ENCODE results near the gene BEST4.
"Not testable (repeated sequence)": the region's sequence is repeated elsewhere in the genome, so short reads cannot be mapped to it uniquely, and the experiment has no call there.

BEST4 gene

DNA sequence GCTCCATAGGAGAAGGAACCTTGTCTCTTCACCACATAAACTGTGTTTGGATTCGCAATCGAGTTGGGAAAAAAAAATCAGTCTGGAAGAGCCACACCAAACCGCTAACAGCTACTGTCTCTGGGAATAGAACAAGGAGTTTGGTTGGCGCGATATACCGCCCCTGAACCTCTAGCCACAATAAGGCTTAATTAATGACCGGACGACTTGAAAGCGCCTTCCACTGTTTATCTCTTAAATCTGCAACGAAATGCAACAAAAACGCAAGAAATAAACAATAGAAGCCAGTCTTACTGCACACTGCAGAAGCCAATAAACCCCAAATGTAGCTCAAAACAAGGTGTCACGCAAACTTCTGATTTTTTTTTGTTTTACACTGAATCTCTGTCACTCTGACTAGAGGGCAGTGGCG lies 31.2 kb upstream of the BEST4 start:
- no peak for DNase-seq

DNA sequence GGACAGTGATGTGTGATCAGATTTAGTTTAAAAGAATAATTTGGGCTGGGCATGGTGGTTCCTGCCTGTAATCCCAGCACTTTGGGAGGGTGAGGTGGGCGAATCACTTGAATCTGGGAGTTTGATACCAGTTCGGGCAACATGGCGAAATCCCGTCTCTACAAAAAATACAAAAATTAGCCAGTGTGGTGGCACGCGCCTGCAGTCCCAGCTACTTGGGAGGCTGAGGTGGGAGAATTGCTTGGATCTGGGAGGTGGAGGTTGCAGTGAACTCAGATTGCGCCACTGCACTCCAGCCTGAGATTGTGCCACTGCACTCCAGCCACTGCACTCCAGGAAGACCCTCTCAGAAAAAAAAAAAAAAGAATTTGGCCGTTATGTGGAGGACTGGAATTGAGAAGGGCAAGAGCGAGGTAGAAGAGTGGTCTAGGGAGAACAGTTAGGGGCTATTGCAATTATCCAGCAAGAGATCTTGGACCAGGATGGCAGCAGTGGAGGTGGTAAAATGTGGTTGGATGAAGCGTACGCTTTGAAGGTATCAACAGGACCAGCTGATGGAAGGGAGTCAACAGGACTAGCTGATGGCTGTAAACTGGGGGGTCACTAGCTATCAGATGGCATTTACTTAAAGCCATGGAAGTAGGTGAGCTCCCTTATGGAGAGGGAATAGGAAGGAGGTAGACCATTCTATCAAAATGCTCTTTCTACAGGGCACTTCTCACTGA lies 30.0 kb upstream of the BEST4 start:
- peak; percentile 21 for DNase-seq

DNA sequence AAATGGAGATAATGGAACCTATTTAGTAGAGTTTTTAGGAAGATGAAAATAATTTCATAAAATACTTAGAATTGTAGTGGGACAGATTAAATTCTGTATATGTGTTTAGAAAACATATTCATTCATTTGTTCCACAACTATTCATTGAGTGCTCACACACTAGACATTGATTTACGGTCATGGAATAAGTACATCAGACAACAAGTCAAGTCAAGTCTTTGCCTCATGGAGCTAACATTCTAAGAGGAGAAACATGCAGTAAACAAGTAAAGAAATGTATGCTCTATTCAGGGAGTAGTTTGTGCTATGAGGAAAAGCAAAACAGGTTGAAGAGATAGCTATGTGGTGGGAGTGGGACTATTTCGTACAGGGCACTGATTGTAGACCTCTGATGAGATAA lies 29.3 kb upstream of the BEST4 start:
- peak; percentile 17 for DNase-seq

DNA sequence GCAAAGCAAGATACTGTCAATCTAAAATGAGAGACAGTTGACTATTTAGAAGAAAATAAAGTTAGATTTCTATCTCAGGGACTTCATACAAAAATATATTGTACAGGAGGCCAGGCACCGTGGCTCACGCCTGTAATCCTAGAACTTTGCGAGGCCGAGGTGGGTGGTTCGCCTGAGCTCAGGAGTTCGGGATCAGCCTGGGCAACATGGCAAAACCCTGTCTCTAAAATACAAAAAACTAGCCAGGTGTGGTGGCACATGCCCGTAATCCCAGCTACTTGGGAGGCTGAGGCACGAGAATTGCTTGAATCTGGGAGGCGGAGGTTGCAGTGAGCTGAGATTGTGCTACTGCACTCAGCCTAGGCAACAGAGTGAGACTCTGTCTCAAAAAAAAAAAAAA lies 28.0 kb upstream of the BEST4 start:
- DNase-seq: not testable (repeated sequence)

DNA sequence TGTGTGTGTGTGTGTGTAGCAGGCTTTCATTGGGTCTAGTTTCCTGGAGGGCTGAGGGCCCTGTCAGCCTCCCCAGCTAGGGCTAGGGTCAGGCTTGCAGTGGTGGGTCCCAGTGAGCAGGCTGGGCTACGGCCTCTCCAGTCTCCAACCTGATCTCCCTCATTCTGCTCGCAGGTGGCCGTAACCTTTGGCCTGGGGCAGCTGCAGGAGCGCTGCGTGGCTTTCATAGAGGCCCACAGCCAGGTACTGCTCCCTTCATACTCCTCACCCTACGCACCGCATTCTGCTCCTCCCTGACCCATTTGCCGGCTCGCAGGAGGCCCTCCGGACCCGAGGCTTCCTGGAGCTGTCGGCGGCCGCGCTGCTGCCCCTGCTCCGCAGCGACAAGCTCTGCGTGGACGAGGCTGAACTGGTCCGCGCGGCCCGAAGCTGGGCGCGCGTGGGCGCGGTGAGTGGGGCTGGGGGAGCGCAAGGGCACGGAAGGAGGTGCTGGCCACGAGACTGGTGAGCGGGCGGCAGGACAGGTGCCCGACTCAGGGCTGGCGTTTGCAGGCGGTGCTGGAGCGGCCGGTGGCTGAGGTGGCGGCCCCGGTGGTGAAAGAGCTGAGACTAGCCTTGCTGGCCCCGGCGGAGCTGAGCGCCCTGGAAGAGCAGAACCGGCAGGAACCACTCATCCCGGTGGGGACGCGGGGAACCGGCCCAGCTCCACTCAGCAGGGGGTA lies 25.0 kb upstream of the BEST4 start:
- peak; percentile 28 for DNase-seq

DNA sequence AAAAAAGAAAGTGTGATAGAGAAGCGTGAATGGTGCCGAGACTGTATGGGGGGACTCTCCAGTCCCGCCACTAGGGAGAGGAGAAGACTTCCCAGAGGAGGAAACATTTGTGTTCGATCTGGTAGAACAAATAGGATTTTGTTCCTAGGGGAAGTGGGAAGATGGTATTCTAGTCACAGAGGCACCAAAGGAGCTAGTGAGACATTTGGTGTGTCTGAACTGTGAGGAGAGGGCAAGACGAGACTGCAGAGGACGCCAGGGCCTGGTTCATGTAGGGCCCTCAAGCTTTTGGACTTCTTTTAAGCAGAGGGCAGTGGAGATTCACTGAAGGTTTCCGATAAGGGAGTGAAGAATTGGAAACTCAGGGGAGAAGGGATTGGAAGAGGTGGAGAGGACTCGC lies 23.3 kb upstream of the BEST4 start:
- DNase-seq: peak; percentile 36

DNA sequence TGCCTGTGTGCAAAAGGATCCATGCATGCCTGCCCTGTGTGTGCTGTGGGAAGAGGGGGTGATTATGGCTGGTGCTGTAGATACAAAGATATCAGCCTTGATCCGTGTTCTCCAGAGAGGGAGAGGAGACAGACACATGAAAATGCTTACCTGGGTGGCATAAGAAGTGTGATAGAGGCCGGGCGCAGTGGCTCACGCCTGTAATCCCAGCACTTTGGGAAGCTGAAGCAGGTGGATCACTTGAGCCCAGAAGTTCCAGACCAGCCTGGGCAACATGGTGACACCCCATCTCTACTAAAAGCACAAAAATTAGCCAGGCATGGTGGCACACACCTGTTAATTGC lies 22.8 kb upstream of the BEST4 start:
- not testable (repeated sequence) for DNase-seq

DNA sequence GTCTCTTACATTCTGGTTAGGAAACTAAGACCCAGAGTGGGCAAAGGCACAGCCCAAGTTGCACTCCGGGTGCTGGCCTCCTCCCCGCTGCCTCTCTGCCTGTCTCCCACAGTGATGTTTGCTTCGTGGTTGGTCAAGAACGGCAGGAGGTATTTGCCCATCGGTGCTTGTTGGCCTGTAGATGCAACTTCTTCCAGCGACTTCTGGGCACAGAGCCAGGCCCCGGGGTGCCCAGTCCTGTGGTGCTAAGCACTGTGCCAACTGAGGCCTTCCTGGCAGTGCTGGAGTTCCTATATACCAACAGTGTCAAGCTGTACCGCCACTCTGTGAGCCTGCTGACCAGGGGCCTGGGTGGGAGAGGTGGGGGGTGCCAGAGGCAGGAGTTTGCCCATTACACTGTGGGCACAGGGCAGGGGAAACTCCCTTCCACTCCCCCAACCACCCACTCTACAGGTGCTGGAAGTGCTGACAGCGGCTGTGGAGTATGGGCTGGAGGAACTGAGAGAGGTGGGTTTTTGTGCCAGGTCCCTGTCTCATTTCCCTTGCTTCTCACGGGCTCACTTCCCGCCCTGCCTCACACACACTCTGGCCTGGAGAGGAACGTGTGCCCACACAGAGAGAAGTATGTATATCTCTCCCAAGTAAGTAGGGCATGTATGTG lies 22.3 kb upstream of the BEST4 start:
- DNase-seq: peak; percentile 68

DNA sequence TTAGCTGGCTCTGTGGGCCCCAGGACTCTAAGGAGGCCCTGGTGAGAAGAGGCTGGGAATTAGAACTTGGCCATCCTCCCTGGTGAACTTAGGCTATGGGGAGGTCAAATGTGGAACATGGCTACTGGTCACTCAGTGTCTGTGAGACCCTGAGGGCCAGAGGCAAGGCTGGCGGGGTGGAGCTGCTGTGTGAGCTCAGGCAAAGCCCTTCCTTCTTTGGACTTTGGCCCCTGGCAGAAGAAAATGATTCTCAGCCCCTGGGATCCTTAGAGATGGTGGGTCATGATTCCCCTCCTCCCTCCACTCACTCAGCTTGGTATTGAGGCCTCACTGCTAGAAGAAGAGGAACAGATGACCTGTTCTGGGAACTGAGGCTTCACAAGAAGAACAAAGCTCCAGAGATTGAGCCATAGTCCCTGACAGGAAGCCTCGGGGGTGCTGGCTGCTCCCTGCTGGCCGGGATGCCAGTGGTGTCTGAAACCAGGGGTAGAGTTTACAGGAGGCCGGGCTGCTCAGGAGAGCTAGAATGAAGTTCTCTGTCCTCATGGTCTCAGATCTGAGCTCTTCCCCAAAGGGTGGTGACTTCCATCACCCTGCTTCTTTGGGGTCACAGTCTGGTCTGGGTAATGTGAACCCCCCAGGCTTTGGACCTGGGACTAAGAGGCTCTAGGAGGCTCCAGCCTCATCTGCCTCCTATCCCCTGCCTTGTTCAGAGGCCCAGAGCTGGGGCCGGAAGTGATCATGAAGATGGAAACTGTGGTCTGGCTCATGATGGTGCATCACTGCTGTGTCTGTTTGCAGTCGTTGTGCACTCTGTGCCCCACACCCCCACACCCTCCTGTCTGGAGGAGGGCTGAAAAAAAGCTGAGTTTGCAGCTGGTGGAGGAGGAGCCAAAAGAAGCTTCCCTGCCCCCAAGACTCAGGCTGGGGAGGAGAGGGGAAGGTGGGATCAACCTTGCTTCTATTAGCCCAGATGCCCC lies 21.3 kb upstream of the BEST4 start:
- peak; percentile 94 for DNase-seq

DNA sequence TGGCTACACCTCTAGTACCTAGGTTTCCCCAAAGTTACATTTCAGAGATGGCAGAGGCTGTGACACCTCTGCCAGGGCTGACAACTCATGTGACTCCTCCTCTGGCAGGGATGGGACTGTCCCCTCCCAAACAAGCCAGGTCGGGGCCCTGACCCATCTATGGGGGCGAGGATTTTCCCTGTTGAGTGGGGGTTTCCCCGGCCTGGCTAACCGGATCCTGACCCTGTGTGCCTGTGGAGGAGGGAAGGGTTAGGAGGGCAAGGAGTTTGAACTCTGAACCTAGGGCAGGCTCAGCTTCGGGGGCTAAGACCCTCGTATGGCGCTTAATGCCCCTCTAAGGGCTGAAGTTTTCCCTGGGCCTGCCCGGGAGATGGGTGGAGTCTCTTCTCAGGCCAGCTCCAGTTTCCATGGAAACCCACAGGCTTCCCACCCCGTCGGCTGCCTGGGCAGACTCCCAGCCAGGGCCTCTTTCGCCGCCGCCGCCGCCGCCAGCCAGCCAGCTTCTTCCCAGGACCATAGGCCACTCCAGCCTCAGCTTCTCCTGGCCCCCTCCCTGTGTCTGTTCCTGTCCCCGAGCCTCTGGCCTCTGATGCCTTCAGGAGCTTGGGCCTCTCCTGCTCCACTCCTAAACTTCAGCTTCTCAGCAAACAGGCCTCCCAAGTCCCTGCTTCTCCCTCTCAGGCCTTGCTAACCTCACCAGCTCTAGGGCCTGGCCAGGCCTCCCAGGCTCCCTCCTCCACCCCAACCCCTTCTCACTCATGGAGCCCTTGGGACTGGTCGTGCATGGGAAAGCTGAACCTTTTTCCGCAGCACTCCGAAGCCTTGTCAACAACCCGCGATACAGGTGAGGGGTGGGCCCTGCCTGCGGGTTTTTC lies 20.3 kb upstream of the BEST4 start, which contains the start of gene BTBD19:
Gene BTBD19, plus strand, starts transcription at position 461 of the 875 bp plus-strand sequence. Its CDS starts 298 bp downstream, at position 759.
- peak; percentile 88 for DNase-seq

DNA sequence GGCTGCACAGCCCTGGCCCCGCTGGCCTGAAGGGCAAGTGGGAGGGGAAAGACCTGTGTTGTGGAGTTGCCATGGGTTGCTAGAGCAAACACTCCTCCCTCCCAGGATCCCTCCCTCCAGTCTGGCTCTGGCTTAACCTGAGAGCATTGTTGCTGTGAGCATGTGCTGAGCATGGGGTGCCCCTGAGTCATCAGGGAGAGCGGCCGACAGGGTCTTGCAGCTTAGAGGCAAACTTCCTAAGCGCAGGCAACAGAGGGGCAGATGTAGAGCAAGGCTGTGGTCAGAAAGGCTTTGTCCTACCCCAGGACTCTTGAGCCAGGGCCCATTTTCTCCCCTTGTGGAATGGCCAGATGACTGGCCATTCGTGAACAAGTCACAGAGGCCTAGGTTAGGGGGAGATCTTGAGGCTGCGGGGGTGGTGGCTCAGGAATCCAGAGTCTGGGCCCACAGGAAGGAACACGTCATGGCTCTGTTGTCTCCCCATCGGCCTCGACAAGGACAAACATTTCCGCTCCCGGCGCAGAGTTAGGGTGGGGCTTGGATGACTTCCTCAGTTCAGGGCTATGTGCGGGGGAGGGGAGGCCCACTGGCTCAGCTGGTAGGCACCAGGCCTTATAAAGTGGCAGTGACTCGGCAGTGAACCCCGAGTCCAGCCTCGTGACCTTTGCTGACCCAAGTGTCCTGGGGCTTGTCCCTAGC lies 19.5 kb upstream of the BEST4 start:
- DNase-seq: peak; percentile 96

DNA sequence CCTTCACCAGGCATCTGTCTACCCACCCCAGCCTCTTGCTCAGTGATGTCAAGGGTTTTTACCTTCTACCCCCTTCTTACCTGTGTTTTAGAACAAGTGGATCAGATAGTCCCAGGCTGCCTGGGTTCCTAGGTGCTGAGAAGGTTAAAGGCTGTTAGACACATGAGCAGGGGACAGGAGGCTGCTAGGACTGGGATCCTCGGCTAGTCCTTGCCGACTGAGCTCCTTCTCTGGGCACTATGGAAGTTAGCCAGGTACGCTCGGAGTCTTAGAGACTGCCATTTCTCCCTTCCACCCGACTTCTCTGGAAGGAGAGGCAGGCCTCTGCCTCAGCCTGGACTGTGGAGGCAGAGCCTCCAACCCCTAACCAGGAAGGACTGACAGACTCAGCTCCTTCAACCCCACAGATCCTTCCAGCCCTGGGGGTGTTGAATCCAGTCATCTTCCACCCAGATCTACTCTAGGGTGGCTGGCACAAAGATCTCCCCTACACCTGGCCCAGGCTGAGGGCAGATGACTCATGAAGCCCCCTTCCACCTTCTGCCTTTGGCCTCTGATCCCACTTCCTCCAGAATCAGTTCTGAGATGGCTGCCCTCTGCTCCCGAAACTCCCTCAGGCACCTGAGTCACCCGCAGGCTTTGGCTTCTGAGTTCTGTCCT lies 18.9 kb upstream of the BEST4 start, which contains the start of gene DYNLT4:
Gene DYNLT4, minus strand, starts transcription at position 648 of the 660 bp plus-strand sequence. CDS start 683 bp downstream, outside the sequence.
- no peak for DNase-seq

DNA sequence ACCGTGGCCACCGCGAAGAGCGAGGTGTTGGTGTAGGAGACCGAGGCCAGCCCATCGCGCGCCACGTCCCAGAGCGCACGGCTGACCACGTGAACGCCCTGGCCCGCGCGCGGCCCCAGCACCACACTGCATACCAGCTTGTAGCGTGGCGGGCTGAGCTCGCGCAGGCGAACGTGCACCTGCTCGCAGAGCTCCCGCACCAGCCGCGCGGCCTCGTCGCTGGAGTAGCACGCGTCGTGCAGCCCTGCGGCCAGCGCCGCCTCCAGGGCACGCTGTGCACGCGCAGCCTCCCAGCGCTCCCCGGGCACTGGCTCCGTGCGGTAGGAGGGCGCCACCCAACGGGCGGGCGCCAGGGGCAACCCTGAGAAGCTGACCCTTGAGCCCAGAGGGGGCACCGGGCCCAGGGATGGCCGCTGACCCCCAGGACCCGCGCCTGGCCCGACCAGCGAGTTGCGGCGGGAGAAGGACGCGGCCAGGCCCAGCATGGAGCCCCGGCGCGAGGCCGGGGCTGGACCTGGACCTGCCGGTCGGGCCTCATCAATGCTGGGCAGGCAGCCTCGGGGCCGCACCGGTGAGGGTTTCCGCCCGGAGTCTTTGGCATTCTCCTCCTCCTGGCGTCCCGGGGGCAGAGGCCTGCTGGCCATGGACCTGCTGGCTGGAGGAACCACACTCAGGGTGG lies 18.2 kb upstream of the BEST4 start:
- DNase-seq: peak; percentile 42

DNA sequence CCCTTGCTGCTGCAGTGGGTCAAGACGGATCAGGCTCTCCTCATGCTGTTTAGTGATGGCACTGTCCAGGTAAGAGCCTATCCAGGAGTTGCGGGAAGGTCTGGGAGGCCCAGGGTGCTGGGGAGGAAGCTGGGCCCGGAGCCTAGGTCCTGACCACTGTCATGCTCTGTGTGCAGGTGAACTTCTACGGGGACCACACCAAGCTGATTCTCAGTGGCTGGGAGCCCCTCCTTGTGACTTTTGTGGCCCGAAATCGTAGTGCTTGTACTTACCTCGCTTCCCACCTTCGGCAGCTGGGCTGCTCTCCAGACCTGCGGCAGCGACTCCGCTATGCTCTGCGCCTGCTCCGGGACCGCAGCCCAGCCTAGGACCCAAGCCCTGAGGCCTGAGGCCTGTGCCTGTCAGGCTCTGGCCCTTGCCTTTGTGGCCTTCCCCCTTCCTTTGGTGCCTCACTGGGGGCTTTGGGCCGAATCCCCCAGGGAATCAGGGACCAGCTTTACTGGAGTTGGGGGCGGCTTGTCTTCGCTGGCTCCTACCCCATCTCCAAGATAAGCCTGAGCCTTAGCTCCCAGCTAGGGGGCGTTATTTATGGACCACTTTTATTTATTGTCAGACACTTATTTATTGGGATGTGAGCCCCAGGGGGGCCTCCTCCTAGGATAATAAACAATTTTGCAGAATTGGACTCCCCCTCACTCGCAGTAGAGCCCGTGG lies 17.5 kb upstream of the BEST4 start:
- peak; percentile 46 for DNase-seq

DNA sequence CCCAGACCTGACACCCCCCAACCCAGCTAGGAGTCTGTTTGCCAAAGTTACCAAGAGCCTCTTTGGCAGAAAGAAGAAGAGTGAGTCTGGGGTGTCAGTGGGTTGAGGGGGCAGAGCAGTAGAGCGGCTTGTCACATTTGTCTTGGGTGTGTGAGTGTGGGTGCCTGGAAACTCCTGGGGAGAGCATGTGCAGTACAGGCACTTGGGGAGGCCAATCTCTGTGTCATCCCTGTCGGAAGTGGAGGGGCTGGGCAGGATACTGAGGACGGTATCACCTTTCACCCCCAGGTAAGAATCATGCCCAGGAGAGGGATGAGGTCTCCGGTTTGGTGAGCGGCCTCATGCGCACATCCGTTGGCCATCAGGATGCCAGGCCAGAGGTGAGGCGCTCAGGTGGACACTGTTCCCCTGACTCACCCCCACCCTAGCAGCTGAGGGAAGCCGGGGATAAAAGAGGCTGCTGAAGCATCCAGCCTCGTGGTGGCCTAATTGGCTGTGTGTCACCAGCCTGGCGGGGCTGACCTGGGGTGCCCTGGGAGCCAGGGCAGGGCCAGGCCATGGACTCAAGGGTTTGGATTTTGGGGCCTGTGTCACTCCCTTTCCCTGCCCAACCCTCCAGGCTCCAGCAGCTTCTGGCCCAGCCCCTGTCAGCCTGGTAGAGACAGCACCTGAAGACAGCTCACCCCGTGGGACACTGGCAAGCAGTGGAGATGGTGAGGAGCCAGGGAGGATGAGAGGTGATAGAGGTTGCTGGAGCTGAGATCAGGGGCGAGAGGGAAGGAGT lies 15.5 kb upstream of the BEST4 start:
- peak; percentile 43 for DNase-seq

DNA sequence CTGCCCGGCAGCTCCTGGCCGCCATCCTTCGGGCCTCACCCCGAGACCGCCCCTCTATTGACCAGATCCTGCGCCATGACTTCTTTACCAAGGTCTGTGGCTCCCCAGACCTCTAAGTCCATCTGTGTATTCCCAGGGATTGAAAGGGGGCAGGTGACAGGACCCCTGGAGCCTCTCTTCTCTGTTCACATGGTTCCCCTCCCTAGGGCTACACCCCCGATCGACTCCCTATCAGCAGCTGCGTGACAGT lies 15.0 kb upstream of the BEST4 start:
- DNase-seq: no peak

DNA sequence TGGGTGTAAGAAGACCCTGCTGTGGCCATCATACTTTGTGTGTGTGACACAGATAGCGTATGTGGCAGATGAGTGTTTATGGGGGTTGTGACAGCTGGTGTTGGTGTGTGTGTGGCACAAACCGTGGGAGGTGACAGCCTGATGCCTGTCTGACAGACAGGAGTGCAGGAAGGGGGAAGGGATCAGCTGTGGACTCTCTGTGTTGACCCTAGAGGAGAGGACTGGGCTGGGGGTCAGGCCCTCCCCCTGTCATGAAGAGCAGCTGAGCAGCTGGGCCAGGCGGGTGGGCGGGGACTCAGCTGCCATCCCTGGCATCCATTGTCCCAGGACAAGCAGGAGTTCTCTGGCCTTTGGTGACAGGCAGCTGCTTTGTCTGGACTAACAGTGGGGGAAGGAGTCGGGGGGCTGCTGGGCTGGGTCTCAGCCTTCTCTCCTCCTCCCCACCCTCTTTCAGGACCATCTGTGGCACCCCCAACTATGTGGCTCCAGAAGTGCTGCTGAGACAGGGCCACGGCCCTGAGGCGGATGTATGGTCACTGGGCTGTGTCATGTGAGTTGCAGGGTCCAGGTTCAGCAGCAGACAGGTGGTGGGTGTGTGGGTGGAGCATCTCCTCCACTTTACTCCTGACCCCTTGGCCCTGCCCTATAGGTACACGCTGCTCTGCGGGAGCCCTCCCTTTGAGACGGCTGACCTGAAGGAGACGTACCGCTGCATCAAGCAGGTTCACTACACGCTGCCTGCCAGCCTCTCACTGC lies 14.5 kb upstream of the BEST4 start:
- DNase-seq: peak; percentile 44

Data from CD4-positive, alpha-beta T cell treated with Interleukin-17A for 1 hour (primary cell).